Hepatocyte (in vitro differentiated cells): ENCODE data around the gene BCL3. TPM values are rescaled to one million over a fixed set of nuclear protein-coding genes. Genes with fewer than 3 reads are reported as not detected.

Experiments
- DNase-seq: peaks from one replicate; pipeline ENCODE4 v3.0.0-alpha.2; 2016; ENCODE audit warnings: low spot score
- H2AFZ ChIP-seq: fragments of 200-600 bp; sonication (generic); 2 replicates; pipeline ENCODE4 v1.6.0; 2016; ENCODE audit warnings: antibody characterized with exemption, mild to moderate bottlenecking
- H3K27ac ChIP-seq: fragments of 200-600 bp; sonication (generic); 2 replicates; pipeline ENCODE4 v1.5.1; 2016; ENCODE audit warnings: mild to moderate bottlenecking
- H3K27me3 ChIP-seq: fragments of 200-600 bp; sonication (generic); 2 replicates; pipeline ENCODE4 v1.6.1; 2016
- H3K36me3 ChIP-seq: fragments of 200-600 bp; sonication (generic); replicated peaks from 2 replicates; pipeline ENCODE4 v1.5.1; 2016; ENCODE audit warnings: low read depth; ENCODE audit not compliant: insufficient read depth
- H3K4me1 ChIP-seq: fragments of 200-600 bp; sonication (generic); 2 replicates; pipeline ENCODE4 v1.5.1; 2016; ENCODE audit warnings: mild to moderate bottlenecking, moderate library complexity; ENCODE audit not compliant: insufficient read depth
- H3K4me2 ChIP-seq: fragments of 200-600 bp; sonication (generic); 2 replicates; pipeline ENCODE4 v1.6.0; 2016
- H3K4me3 ChIP-seq: fragments of 200-600 bp; sonication (generic); 2 replicates; pipeline ENCODE4 v1.5.1; 2016; ENCODE audit warnings: mild to moderate bottlenecking
- H3K79me2 ChIP-seq: fragments of 200-600 bp; sonication (generic); 2 replicates; pipeline ENCODE4 v1.6.0; 2017; ENCODE audit warnings: mild to moderate bottlenecking
- H3K9me2 ChIP-seq: fragments of 200-600 bp; sonication (generic); replicated peaks from 2 replicates; pipeline ENCODE4 v1.6.0; 2017; ENCODE audit warnings: mild to moderate bottlenecking; ENCODE audit not compliant: insufficient read depth
- H3K9me3 ChIP-seq: fragments of 200-600 bp; sonication (generic); 2 replicates; pipeline ENCODE4 v1.5.1; 2016; ENCODE audit warnings: low read depth, mild to moderate bottlenecking
- H4K20me1 ChIP-seq: fragments of 200-600 bp; sonication (generic); 2 replicates; pipeline ENCODE4 v1.6.0; 2016; ENCODE audit warnings: mild to moderate bottlenecking; ENCODE audit not compliant: insufficient read depth, poor library complexity, severe bottlenecking
- EZH2 ChIP-seq: fragments of 200-600 bp; sonication (generic); IDR thresholded peaks from 2 replicates; pipeline ENCODE4 v1.6.1; 2016; ENCODE audit warnings: antibody characterized with exemption, mild to moderate bottlenecking, borderline replicate concordance
- EZH2phosphoT487 ChIP-seq: fragments of 200-600 bp; sonication (generic); IDR thresholded peaks from one replicate; pipeline ENCODE4 v1.6.1; 2018; ENCODE audit warnings: antibody characterized with exemption, mild to moderate bottlenecking, low read depth, moderate library complexity; ENCODE audit not compliant: unreplicated experiment, severe bottlenecking
- WGBS: methylation state at CpG from one replicate; pipeline ENCODE4 v1.1.6; 2016; ENCODE audit warnings: low lambda C conversion rate; ENCODE audit errors: missing lambda C conversion rate; 5-methylcytosine and 5-hydroxymethylcytosine counted together
- polyA plus RNA-seq: library from polyadenylated mRNA; unstranded; fragments of >200 nt; fragmentation: Nextera tagmentation; extraction: Ambion mirVana; gene quantifications from 2 replicates; pipeline ENCODE4 v1.2.1, GENCODE V29; 2016
- total RNA-seq: library from RNA; depleted of rRNA; stranded (reverse); fragments of >200 nt; gene quantifications from 2 replicates; pipeline ENCODE4 v1.2.3, GENCODE V29; 2014
- TF ChIP-seq, protein P1 (sequence below): fragments of 200-600 bp; sonication (generic); IDR thresholded peaks from 2 replicates; pipeline ENCODE4 v1.5.1; 2016; ENCODE audit warnings: antibody characterized with exemption, mild to moderate bottlenecking; ENCODE audit not compliant: poor library complexity

The BCL3 gene
- total and polyA plus RNA-seq, 2 experiments from 2014 or later = 6.3 to 45.7 TPM

DNA sequence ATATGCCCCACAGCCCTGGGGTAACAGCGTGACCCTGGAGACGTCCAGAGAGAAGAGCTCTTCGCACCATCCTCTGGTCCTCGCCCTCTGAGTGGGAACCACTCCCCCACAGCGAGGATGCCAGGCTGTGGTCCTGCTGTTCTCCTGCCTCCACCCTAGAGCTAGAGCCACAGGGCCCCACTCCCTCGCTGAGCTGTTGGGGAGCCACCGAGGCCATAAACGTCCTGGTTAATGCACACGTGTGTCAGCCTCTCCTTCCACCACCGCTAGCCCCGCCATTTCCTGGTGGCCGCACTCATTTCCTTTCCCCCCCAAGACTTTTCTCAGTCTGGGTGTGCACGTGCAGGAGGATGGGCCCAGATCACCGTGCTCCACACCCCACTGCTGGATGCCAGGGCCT, 38.0 kb upstream of the BCL3 start:
- Histone ChIP-seq H3K4me3 (no peak overlapping the region), H3K9me3 (no peaks in the 10 kb centered on the region), H4K20me1 (no peaks in the 10 kb centered on the region), H3K4me2 (no peak overlapping the region), H3K36me3 (no peaks in the 10 kb centered on the region), H3K4me1 (no peaks in the 10 kb centered on the region), H3K27me3 (no peaks in the 10 kb centered on the region), H3K9me2 (no peaks in the 10 kb centered on the region), H3K79me2 (no peaks in the 10 kb centered on the region), H3K27ac (no peak overlapping the region), H2AFZ (no peak overlapping the region)
- WGBS = 91% methylated on average over 11 of the region's 14 CpGs
- DNase-seq = no peak
- TF ChIP-seq, protein P1, sequence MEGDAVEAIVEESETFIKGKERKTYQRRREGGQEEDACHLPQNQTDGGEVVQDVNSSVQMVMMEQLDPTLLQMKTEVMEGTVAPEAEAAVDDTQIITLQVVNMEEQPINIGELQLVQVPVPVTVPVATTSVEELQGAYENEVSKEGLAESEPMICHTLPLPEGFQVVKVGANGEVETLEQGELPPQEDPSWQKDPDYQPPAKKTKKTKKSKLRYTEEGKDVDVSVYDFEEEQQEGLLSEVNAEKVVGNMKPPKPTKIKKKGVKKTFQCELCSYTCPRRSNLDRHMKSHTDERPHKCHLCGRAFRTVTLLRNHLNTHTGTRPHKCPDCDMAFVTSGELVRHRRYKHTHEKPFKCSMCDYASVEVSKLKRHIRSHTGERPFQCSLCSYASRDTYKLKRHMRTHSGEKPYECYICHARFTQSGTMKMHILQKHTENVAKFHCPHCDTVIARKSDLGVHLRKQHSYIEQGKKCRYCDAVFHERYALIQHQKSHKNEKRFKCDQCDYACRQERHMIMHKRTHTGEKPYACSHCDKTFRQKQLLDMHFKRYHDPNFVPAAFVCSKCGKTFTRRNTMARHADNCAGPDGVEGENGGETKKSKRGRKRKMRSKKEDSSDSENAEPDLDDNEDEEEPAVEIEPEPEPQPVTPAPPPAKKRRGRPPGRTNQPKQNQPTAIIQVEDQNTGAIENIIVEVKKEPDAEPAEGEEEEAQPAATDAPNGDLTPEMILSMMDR = no peak
- no peak for TF ChIP-seq EZH2
- TF ChIP-seq EZH2phosphoT487 = no peak

DNA sequence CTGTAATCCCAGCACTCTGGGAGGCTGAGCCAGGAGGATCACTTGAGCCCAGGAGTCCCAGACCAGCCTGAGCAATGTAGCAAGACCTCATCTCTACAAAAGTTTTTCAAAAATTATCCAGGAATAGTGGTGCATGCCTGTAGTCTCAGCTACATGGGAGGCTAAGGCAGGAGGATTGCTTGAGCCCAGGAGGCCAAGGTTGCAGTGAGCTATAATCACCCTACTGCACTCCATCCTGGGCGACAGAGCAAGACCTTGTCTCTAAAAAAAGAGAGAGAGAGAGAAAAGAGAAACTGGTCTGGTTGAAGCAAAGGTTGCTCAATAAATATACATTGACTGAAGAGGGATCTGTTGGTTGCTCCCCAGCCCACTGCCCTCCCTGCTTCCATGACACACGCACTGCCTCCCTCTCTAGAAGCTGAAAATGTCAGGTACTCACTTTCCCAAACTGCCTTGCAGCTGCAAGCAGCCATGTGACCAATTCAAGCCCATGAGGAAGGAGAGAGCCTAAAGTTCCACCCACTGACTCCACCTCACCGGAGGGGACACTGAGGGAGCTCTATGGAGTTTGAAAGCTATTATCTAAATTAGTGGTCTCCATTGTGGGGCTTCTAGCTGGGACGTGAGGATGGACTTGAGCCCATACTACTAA, 35.5 kb upstream of the BCL3 start:
- no peak for DNase-seq
- Histone ChIP-seq H3K4me3 (no peak overlapping the region), H3K27me3 (no peaks in the 10 kb centered on the region), H2AFZ (no peak overlapping the region), H3K36me3 (no peaks in the 10 kb centered on the region), H3K79me2 (no peaks in the 10 kb centered on the region), H3K9me2 (no peaks in the 10 kb centered on the region), H3K9me3 (no peaks in the 10 kb centered on the region), H3K27ac (no peak overlapping the region), H4K20me1 (no peaks in the 10 kb centered on the region), H3K4me2 (no peak overlapping the region), H3K4me1 (no peaks in the 10 kb centered on the region)
- TF ChIP-seq EZH2phosphoT487 (no peak), EZH2 (no peak)
- TF ChIP-seq, protein P1 = no peak
- 56% methylated on average over 4 of the region's 4 CpGs for WGBS

DNA sequence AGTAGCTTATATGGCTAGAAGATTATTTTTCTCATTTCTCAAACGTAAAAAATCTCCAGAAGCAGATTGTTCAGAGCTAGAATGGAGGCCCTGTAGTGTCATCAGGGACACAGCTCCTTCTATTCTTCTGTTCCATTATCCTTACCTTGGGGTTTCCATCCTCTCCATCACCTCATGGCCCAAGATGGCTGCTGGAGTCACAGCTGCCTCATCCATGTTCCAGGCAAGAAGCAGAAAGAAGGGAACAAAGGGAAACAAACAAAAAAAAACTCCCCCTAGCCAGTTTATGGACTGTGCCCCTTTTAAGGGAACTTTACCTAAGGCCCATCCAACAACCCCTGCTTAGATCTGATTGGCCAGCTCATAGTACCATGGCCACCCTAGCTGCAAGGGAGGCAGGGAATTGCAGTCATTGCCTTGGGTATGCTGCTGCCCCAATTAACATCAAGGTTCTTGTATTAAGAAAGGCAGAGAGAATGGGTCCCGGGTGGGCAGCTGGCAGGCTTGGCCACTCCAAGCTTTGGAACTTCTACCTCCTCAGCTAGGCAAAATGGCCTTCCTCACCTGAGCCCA, 33.8 kb upstream of the BCL3 start:
- no peaks in the 10 kb centered on the region for H3K9me3 ChIP-seq
- DNase-seq = no peak
- H3K4me1 ChIP-seq = peaks cover 14% of the 10 kb centered on the region
- WGBS = 47% methylated on average over 2 of the region's 2 CpGs
- no peak overlapping the region for H3K27ac ChIP-seq
- H4K20me1 ChIP-seq = no peaks in the 10 kb centered on the region
- H3K4me3 ChIP-seq = no peak overlapping the region
- no peak for TF ChIP-seq EZH2
- TF ChIP-seq, protein P1 = no peak
- TF ChIP-seq EZH2phosphoT487 = no peak
- no peak overlapping the region for H2AFZ ChIP-seq
- H3K4me2 ChIP-seq = no peak overlapping the region
- no peaks in the 10 kb centered on the region for H3K27me3 ChIP-seq
- no peaks in the 10 kb centered on the region for H3K79me2 ChIP-seq
- no peaks in the 10 kb centered on the region for H3K9me2 ChIP-seq
- H3K36me3 ChIP-seq = no peaks in the 10 kb centered on the region
